B cell (primary cell): ENCODE data around the gene C14orf39.

Experiments used
- CTCF ChIP-seq: fragments of 200-600 bp; IDR thresholded peaks from one replicate; pipeline ENCODE4 v1.8.0; 2022; ENCODE audit warnings: antibody characterized with exemption, mild to moderate bottlenecking
- EZH2 ChIP-seq: IDR thresholded peaks from 2 replicates; pipeline ENCODE4 v1.6.1; 2012; ENCODE audit warnings: borderline replicate concordance, low read depth, mild to moderate bottlenecking, moderate library complexity, low read length; ENCODE audit not compliant: insufficient read depth, poor library complexity, severe bottlenecking

GRCh38 chr14:60510951-60511599, 25.2 kb upstream of the C14orf39 start:
- TF ChIP-seq CTCF (no peak), EZH2 (peak; percentile 85)
